A172 (cell line): ENCODE measurements around the gene LRRC1. TPM values are rescaled to one million over a fixed set of nuclear protein-coding genes. Genes with fewer than 3 reads are reported as not detected.

Experiments
- DNase-seq: peaks from one replicate; pipeline ENCODE4 v3.0.0-alpha.2; 2015; ENCODE audit warnings: low spot score
- total RNA-seq: library from RNA; depleted of rRNA; stranded (reverse); fragments of >200 nt; shearing (Covaris generic); gene quantifications from 2 replicates; pipeline ENCODE4 v1.2.3, GENCODE V29; 2014; rRNA removed

The LRRC1 gene
- total RNA-seq, 1 experiment from 2014 or later: 13.3 TPM

DNA sequence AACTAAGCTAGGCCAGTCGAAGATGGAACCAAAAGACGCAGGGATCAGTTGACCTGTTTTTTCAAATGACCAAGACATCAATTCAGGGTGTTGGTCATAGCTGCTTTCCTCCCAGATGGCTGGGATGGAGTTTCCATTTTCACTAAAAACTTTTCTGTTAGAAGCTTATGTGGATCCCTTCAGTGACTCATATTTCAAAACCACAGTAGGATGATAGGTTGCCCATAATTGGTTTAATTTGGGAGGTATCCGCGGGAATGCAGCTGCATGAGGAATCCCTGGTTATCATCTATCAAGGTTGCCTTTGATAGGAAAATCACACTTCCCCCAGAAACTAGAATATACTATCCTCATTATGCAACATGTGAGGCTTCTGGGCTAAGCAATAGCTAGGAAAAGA lies 165.5 kb downstream of the LRRC1 start:
- peak; percentile 90 for DNase-seq

GRCh38 chr6:53961679-53962370 lies 167.0 kb downstream of the LRRC1 start:
- DNase-seq: peak; percentile 77

DNA sequence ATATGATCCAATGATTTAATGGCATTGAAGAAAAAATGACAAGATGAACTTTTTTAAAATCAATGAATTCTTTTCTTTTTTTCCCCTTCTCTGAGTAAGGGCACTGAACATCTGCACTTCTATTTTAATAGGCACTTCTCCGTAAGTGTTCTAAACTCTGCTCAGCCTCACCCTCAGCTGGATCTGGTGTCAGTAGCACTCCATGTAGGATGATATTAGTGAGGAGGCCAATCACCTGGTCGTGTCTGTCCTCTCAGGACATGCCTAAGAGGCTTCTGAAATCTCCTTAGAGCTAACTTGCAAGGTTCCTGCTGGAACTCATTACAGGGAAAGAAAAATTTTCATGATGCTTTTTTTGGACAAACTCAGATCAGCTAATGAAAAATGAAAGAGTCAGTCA lies 167.8 kb downstream of the LRRC1 start:
- DNase-seq: no peak

DNA sequence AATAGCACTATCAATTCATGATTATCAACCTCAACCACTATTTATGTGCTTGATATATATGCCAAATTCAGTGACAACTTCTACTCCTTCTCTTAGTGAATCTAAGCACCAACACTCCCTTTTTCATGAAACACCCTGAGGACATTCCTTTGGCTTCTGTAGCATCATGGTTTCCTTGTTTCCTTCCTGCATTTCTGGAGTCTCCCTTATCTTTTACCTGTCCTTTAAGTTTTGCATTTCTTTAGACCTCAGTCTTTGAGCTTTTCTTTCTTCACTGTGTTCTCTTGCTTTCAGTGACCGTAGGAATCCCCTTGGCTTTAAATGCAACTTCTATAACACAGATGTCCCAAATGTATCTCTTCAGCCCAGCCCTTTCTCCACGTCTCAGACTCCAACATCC lies 172.6 kb downstream of the LRRC1 start:
- no peak for DNase-seq

Other genes starting within 250 kb of the LRRC1 start
- gene GCLC, start 249.9 kb upstream of the LRRC1 start, total RNA-seq: 13.1 and 14.7 TPM in 2 replicates
- gene KLHL31, start 129.2 kb upstream of the LRRC1 start, total RNA-seq: not detected in 2 replicates